Liver (tissue), 9 donors: ENCODE data around the gene ZGRF1. TPM values are rescaled to one million over a fixed set of nuclear protein-coding genes. Genes with fewer than 3 reads are reported as not detected.

Experiments used
- DNase-seq: peaks from one replicate; pipeline ENCODE4 v3.0.0-alpha.2; 2017; ENCODE audit warnings: low spot score
- H3K27ac ChIP-seq, 2 donors: one replicate each; pipeline ENCODE4 v1.7.0; 2013; ENCODE audit warnings: inconsistent platforms in 2 of 2, low read length in 2 of 2, control low read depth in 1 of 2, low read depth in 1 of 2, mild to moderate bottlenecking in 1 of 2
- H3K27me3 ChIP-seq, 4 donors: one replicate each; pipeline versions ENCODE4 v1.6.1 to v1.7.0; 2013; ENCODE audit warnings: low read length in 3 of 4, inconsistent platforms in 1 of 4, mild to moderate bottlenecking in 1 of 4, moderate library complexity in 1 of 4; ENCODE audit not compliant: control insufficient read depth in 4 of 4, insufficient read depth in 4 of 4
- H3K36me3 ChIP-seq, 4 donors: one replicate each; pipeline versions ENCODE4 v1.6.1 to v1.7.0; 2013; ENCODE audit warnings: low read length in 3 of 4, mild to moderate bottlenecking in 3 of 4, low read depth in 1 of 4, moderate library complexity in 1 of 4; ENCODE audit not compliant: control insufficient read depth in 4 of 4, insufficient read depth in 3 of 4
- H3K4me1 ChIP-seq, 4 donors: one replicate each; pipeline versions ENCODE4 v1.6.1 to v1.7.0; 2013; ENCODE audit warnings: low read length in 3 of 4, mild to moderate bottlenecking in 3 of 4, moderate library complexity in 1 of 4; ENCODE audit not compliant: control insufficient read depth in 4 of 4, insufficient read depth in 4 of 4
- H3K4me3 ChIP-seq, 3 donors: one replicate each; pipeline versions ENCODE4 v1.6.1 to v1.7.0; 2013; ENCODE audit warnings: low read length in 3 of 3, control low read depth in 1 of 3, low read depth in 1 of 3, mild to moderate bottlenecking in 1 of 3
- H3K9ac ChIP-seq, 2 donors: one replicate each; pipeline ENCODE4 v1.7.0; 2013; ENCODE audit warnings: low read length in 2 of 2, mild to moderate bottlenecking in 2 of 2, moderate library complexity in 2 of 2, control low read depth in 1 of 2, low read depth in 1 of 2
- H3K9me3 ChIP-seq, 4 donors: one replicate each; pipeline versions ENCODE4 v1.6.1 to v1.7.0; 2013; ENCODE audit warnings: low read length in 3 of 4; ENCODE audit not compliant: control insufficient read depth in 4 of 4
- EGR1 ChIP-seq, 2 donors: IDR thresholded peaks; 2 replicates each; pipeline ENCODE4 v1.6.1; 2016 to 2018; ENCODE audit warnings: antibody characterized with exemption in 2 of 2, low read depth in 2 of 2
- FOXA1 ChIP-seq: IDR thresholded peaks from 2 replicates; pipeline ENCODE4 v1.6.1; 2016; ENCODE audit warnings: antibody characterized with exemption
- GABPA ChIP-seq, 2 donors: IDR thresholded peaks in 1 of 2; conservative IDR thresholded peaks in 1 of 2; 2 replicates each; pipeline ENCODE4 v1.6.1; 2016; ENCODE audit warnings: antibody characterized with exemption in 2 of 2, mild to moderate bottlenecking in 1 of 2, moderate library complexity in 1 of 2
- JUND ChIP-seq, 2 donors: IDR thresholded peaks; 2 replicates each; pipeline ENCODE4 v1.6.1; 2016; ENCODE audit warnings: antibody characterized with exemption in 2 of 2
- NR2F2 ChIP-seq: IDR thresholded peaks from 2 replicates; pipeline ENCODE4 v1.6.1; 2016; ENCODE audit warnings: antibody characterized with exemption
- RXRA ChIP-seq, 2 donors: IDR thresholded peaks; 2 replicates each; pipeline ENCODE4 v1.6.1; 2017 to 2018; ENCODE audit warnings: antibody characterized with exemption in 2 of 2, mild to moderate bottlenecking in 1 of 2
- SP1 ChIP-seq: IDR thresholded peaks from 2 replicates; pipeline ENCODE4 v1.6.1; 2018; ENCODE audit warnings: antibody characterized with exemption, mild to moderate bottlenecking
- TAF1 ChIP-seq: conservative IDR thresholded peaks from 2 replicates; pipeline ENCODE4 v1.6.1; 2016; ENCODE audit warnings: antibody characterized with exemption, mild to moderate bottlenecking
- WGBS: extraction: QIAGEN DNeasy Blood & Tissue Kit; methylation state at CpG from one replicate; pipeline ENCODE4 v1.1.7; 2013; 5-methylcytosine and 5-hydroxymethylcytosine counted together
- polyA plus RNA-seq, 2 donors: library from polyadenylated mRNA; stranded (reverse) in 1 of 2; unstranded in 1 of 2; fragments of 200-250 nt in 1 of 2; fragments of >200 nt in 1 of 2; fragmentation: Nextera tagmentation in 1 of 2; extraction: Ambion mirVana in 1 of 2; gene quantifications; one replicate each; pipeline versions ENCODE4 v1.2.1 to v1.2.3, GENCODE V29; 2013 to 2015
- total RNA-seq, 2 donors: library from RNA; depleted of rRNA; stranded (reverse); fragments of >200 nt; gene quantifications; one replicate each; pipeline ENCODE4 v1.2.3, GENCODE V29; 2014
- TF ChIP-seq, protein P1 (sequence below): IDR thresholded peaks from 2 replicates; pipeline ENCODE4 v1.6.1; 2016; ENCODE audit warnings: antibody characterized with exemption, mild to moderate bottlenecking
- TF ChIP-seq, protein P2 (sequence below): IDR thresholded peaks from 2 replicates; pipeline ENCODE4 v1.6.1; 2016; ENCODE audit warnings: antibody characterized with exemption
- TF ChIP-seq, protein P3 (sequence below): fragments of 150-350 bp; IDR thresholded peaks from 2 replicates; pipeline ENCODE4 v1.5.1; 2017; ENCODE audit warnings: improper control_type of control experiment, low read depth, low read length; ENCODE audit not compliant: missing input control
- donor health status: healthy.
- donor health status: healthy.
- donor health status: healthy.
- donor health status: healthy.
- donor health status: healthy.

The ZGRF1 gene
- total and polyA plus RNA-seq, 4 donors: 0.38 to 12.7 (median 2.1) TPM

DNA sequence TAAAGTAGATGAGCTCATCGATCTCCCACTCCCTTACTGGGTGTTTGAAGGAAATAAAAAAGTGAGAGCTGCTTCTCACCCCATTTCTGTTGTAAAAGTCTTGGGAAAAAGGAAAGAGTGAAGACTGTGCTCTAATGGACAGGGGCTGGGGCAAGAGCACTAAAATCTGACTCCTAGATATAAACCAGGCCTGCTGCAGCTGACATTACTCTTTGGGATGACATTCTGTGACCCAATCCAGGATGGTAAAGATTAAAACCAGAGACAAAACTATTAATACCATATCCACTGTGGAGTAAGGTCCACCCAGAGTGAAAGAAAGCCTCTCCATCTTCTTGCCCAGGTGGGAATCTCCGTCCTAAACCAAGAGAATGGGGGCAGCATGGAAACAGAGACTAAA, 100.6 kb downstream of the ZGRF1 start:
- H3K27ac ChIP-seq: no peak overlapping the region
- peaks cover 0 to 3% (median 0%) of the 10 kb centered on the region in 4 donors for H3K27me3 ChIP-seq
- H3K9me3 ChIP-seq: no peaks in the 10 kb centered on the region
- TF ChIP-seq, protein P1, sequence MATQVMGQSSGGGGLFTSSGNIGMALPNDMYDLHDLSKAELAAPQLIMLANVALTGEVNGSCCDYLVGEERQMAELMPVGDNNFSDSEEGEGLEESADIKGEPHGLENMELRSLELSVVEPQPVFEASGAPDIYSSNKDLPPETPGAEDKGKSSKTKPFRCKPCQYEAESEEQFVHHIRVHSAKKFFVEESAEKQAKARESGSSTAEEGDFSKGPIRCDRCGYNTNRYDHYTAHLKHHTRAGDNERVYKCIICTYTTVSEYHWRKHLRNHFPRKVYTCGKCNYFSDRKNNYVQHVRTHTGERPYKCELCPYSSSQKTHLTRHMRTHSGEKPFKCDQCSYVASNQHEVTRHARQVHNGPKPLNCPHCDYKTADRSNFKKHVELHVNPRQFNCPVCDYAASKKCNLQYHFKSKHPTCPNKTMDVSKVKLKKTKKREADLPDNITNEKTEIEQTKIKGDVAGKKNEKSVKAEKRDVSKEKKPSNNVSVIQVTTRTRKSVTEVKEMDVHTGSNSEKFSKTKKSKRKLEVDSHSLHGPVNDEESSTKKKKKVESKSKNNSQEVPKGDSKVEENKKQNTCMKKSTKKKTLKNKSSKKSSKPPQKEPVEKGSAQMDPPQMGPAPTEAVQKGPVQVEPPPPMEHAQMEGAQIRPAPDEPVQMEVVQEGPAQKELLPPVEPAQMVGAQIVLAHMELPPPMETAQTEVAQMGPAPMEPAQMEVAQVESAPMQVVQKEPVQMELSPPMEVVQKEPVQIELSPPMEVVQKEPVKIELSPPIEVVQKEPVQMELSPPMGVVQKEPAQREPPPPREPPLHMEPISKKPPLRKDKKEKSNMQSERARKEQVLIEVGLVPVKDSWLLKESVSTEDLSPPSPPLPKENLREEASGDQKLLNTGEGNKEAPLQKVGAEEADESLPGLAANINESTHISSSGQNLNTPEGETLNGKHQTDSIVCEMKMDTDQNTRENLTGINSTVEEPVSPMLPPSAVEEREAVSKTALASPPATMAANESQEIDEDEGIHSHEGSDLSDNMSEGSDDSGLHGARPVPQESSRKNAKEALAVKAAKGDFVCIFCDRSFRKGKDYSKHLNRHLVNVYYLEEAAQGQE: no peak
- TF ChIP-seq RXRA (IDR thresholded peaks at IDR 0.05) (no peak), TAF1 (no peak), JUND (IDR thresholded peaks at IDR 0.05) (no peak), FOXA1 (no peak), GABPA (IDR thresholded peaks at IDR 0.05 in 1 of 2, conservative IDR thresholded peaks at IDR 0.05 in 1 of 2) (no peak), NR2F2 (no peak), SP1 (no peak), EGR1 (IDR thresholded peaks at IDR 0.05; ENCODE audit: low read depth in 2 of 2) (no peak)
- TF ChIP-seq, protein P2, sequence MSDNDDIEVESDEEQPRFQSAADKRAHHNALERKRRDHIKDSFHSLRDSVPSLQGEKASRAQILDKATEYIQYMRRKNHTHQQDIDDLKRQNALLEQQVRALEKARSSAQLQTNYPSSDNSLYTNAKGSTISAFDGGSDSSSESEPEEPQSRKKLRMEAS: no peak
- TF ChIP-seq, protein P3, sequence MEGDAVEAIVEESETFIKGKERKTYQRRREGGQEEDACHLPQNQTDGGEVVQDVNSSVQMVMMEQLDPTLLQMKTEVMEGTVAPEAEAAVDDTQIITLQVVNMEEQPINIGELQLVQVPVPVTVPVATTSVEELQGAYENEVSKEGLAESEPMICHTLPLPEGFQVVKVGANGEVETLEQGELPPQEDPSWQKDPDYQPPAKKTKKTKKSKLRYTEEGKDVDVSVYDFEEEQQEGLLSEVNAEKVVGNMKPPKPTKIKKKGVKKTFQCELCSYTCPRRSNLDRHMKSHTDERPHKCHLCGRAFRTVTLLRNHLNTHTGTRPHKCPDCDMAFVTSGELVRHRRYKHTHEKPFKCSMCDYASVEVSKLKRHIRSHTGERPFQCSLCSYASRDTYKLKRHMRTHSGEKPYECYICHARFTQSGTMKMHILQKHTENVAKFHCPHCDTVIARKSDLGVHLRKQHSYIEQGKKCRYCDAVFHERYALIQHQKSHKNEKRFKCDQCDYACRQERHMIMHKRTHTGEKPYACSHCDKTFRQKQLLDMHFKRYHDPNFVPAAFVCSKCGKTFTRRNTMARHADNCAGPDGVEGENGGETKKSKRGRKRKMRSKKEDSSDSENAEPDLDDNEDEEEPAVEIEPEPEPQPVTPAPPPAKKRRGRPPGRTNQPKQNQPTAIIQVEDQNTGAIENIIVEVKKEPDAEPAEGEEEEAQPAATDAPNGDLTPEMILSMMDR: no peak
- no peak for DNase-seq
- WGBS: 96% methylated on average over 2 of the region's 2 CpGs
- H3K4me3 ChIP-seq: no peak overlapping the region
- no peaks in the 10 kb centered on the region for H3K4me1 ChIP-seq
- no peaks in the 10 kb centered on the region for H3K36me3 ChIP-seq
- no peak overlapping the region for H3K9ac ChIP-seq

DNA sequence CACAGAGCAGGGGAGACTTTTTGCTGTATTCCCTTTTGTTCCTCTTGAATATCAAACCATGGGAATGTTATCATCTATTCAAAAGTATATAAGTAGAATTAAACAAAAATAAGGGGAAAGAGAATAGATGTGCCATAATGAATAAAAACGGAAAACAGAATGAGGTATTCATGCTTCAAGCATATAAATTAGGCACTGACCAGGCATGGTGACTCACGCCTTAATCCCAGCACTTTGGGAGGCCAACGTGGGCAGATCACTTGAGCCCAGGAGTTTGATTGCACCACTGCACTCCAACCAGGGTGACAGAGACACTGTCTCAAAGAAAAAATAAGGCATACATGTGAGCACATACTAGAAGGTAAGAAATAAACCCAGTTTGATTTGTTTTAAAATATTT, 104.4 kb downstream of the ZGRF1 start:
- peaks cover 0 to 3% (median 0%) of the 10 kb centered on the region in 4 donors for H3K27me3 ChIP-seq
- H3K27ac ChIP-seq: no peak overlapping the region
- TF ChIP-seq, protein P1: no peak
- H3K9me3 ChIP-seq: peaks cover 0 to 4% (median 0%) of the 10 kb centered on the region in 4 donors
- H3K36me3 ChIP-seq: no peaks in the 10 kb centered on the region
- H3K4me1 ChIP-seq: no peaks in the 10 kb centered on the region
- 85% methylated on average over 3 of the region's 3 CpGs for WGBS
- no peak overlapping the region for H3K4me3 ChIP-seq
- no peak overlapping the region for H3K9ac ChIP-seq
- DNase-seq: no peak
